T-helper 1 cell (primary cell): ENCODE measurements around the gene YBX2.

Experiments used
- DNase-seq, 5 donors: peaks; one replicate each; pipeline ENCODE4 v3.0.0-alpha.2; 2012 to 2020

The YBX2 gene

GRCh38 chr17:7295230-7296180, 1.1 kb upstream of the YBX2 start:
- DNase-seq: no peak

GRCh38 chr17:7293816-7294613, 424 bp downstream of the YBX2 start:
- DNase-seq: peak in 1 of 5 donors; percentile 20

- no peak for DNase-seq
Measured at GRCh38 chr17:7293159-7293558, 1.3 kb downstream of the YBX2 start.

GRCh38 chr17:7292729-7293128, 1.7 kb downstream of the YBX2 start:
- no peak for DNase-seq

GRCh38 chr17:7292194-7292593, 2.2 kb downstream of the YBX2 start:
- DNase-seq: no peak

GRCh38 chr17:7290685-7291084, 3.8 kb downstream of the YBX2 start:
- DNase-seq: no peak

GRCh38 chr17:7290166-7290565, 4.3 kb downstream of the YBX2 start:
- no peak for DNase-seq

- DNase-seq: no peak
Measured at GRCh38 chr17:7289256-7290032, 5.0 kb downstream of the YBX2 start.

GRCh38 chr17:7285679-7286078, 8.8 kb downstream of the YBX2 start:
- no peak for DNase-seq

GRCh38 chr17:7284911-7285310, 9.5 kb downstream of the YBX2 start:
- DNase-seq: no peak

- DNase-seq: no peak
Measured at GRCh38 chr17:7283471-7284216, 10.8 kb downstream of the YBX2 start.

- no peak for DNase-seq
Measured at GRCh38 chr17:7282752-7283321, 11.6 kb downstream of the YBX2 start.

- no peak for DNase-seq
Measured at GRCh38 chr17:7281953-7282751, 12.3 kb downstream of the YBX2 start.

- DNase-seq: peak; percentile 68 to 85 (median 74)
Measured at GRCh38 chr17:7281074-7281952, 13.1 kb downstream of the YBX2 start, which contains the start of gene SLC2A4. TSS of gene SLC2A4 (plus strand) at chr17:7281718. CDS start at chr17:7281935, 217 bp downstream.

- DNase-seq: peak; percentile 67 to 83 (median 78)
Measured at GRCh38 chr17:7280519-7281073, 13.8 kb downstream of the YBX2 start.

- no peak for DNase-seq
Measured at GRCh38 chr17:7279448-7279847, 15.0 kb downstream of the YBX2 start.

GRCh38 chr17:7266784-7267183, 27.7 kb downstream of the YBX2 start:
- DNase-seq: no peak

- DNase-seq: no peak
Measured at GRCh38 chr17:7263801-7264078, 30.7 kb downstream of the YBX2 start.

GRCh38 chr17:7262935-7263800, 31.3 kb downstream of the YBX2 start:
- no peak for DNase-seq
